ENCODE results near the gene H6PD.

H6PD gene

DNA sequence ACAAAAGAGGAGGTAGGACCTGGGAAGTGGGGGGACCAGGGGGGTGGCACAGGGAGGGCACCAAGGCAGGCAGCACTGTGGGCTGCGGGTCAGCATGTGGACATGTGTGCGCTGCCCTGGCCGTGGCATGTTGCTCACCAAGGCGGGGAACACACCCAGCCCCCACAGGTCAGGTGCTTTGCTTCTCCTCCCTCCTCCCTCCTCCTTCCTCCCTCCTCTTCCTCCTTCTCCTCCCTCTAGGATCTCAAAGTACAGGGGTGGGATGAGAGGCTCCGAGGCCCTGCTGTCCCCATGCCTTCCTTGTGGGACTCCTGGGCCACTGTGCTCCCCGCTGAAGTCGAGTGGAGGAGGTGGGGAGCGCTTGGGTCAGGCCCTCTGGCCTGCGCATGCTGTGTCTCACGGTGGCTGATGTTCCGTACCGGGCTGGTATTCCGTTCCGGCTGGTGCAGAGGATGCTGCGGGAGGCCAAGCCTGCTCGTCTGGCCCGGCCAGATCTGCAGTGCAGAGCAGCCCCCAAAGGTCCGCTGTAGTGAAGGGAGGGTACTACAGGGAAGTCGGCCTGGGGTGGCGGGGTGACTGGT is 84.7 kb downstream of the H6PD start:
- no peak for DNase-seq (ENCODE audit: low spot score)

DNA sequence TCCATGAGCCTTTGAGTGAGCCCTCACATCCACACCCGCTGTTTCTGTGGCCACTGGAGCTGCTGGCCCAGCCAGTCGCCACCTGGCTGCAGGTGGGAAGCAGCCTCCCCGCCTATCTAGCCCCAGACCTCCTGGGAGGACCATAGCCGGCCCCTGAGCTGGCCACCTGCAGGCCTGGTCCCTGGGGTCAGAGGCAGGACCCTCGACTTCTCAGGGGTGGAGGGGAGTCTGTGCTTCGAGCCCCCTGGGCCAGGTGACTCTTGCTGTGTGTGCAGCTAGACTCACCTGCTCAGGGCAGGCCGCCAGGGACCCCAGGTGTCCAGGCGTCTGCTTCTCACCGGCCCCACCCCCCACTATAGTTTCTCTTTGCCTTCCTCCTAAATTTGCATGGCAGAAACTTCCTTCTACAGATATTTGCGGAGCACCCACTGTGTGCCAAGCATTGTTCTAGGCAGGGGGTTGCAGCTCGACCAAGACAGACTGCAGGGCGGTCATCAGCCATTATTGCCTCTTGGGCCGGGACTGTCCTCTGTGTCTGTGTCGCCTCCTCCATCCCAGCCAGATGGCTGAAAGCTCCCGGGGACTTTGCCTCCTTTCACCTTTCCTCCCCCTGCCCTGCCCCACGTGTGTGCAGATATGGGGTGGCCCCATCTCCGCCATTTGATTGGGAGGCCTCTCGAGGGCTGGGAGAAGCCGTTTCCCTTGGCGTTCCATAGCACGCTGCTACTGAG is 85.4 kb downstream of the H6PD start:
- DNase-seq (ENCODE audit: low spot score): no peak
